HepG2 (cell line): ENCODE measurements around the gene KCTD19. TPM values are rescaled to one million over a fixed set of nuclear protein-coding genes. Genes with fewer than 3 reads are reported as not detected.

Experiments used
- BCL6 ChIP-seq: IDR thresholded peaks from 2 replicates; pipeline ENCODE4 v1.6.1; 2016; ENCODE audit warnings: missing genetic modification reagents, missing compliant biosample characterization
- KMT2A ChIP-seq: sonication (generic); formaldehyde crosslinking; IDR thresholded peaks from 2 replicates; pipeline ENCODE4 v1.4.0; 2020; ENCODE audit warnings: missing genetic modification reagents
- RNF2 ChIP-seq: fragments of 450-650 bp; conservative IDR thresholded peaks from 2 replicates; pipeline ENCODE4 v1.6.1; 2016; ENCODE audit warnings: low read depth
- polyA plus RNA-seq, 8 experiments: library from polyadenylated mRNA; depleted of rRNA in 3 of 8; stranded (reverse) in 7 of 8; unstranded in 1 of 8; fragments of >200 nt; fragmentation: Illumina TruSeq in 4 of 8; extraction: Trizol in 4 of 8; gene quantifications; 2 replicates each; pipeline versions ENCODE4 v1.2.1 to v1.2.3, GENCODE V29; 2011 to 2016; ENCODE audit warnings: low read depth in 4 of 8, missing spikeins in 1 of 8, mixed read lengths in 1 of 8; ENCODE audit not compliant: insufficient read depth in 1 of 8
- total RNA-seq, 5 experiments: library from RNA; depleted of rRNA; stranded (reverse); fragments of >200 nt; fragmentation: Illumina TruSeq; extraction: Trizol; gene quantifications; 2 replicates each; pipeline ENCODE4 v1.2.3, GENCODE V29; 2016; ENCODE audit warnings: low read depth in 1 of 5
- TF ChIP-seq, protein P1 (sequence below): sonication (generic); formaldehyde crosslinking; IDR thresholded peaks from 2 replicates; pipeline ENCODE4 v1.4.0; 2020; ENCODE audit warnings: mild to moderate bottlenecking, missing genetic modification reagents
- TF ChIP-seq, protein P2 (sequence below): sonication (generic); formaldehyde crosslinking; IDR thresholded peaks from 2 replicates; pipeline ENCODE4 v1.5.1; 2020; ENCODE audit warnings: mild to moderate bottlenecking, missing genetic modification reagents, borderline replicate concordance
- TF ChIP-seq, protein P3 (sequence below): sonication (generic); formaldehyde crosslinking; IDR thresholded peaks from 2 replicates; pipeline ENCODE4 v1.4.0; 2020; ENCODE audit warnings: missing genetic modification reagents, borderline replicate concordance
- TF ChIP-seq, protein P4 (sequence below): sonication (generic); formaldehyde crosslinking; IDR thresholded peaks from 2 replicates; pipeline ENCODE4 v1.8.0; 2022; ENCODE audit warnings: mild to moderate bottlenecking, missing genetic modification reagents, borderline replicate concordance

KCTD19 gene
- total and polyA plus RNA-seq, 2 of the 13 experiments (the other 11 are each of a cell fraction or from before 2014, with no cell fraction given) = not detected

DNA sequence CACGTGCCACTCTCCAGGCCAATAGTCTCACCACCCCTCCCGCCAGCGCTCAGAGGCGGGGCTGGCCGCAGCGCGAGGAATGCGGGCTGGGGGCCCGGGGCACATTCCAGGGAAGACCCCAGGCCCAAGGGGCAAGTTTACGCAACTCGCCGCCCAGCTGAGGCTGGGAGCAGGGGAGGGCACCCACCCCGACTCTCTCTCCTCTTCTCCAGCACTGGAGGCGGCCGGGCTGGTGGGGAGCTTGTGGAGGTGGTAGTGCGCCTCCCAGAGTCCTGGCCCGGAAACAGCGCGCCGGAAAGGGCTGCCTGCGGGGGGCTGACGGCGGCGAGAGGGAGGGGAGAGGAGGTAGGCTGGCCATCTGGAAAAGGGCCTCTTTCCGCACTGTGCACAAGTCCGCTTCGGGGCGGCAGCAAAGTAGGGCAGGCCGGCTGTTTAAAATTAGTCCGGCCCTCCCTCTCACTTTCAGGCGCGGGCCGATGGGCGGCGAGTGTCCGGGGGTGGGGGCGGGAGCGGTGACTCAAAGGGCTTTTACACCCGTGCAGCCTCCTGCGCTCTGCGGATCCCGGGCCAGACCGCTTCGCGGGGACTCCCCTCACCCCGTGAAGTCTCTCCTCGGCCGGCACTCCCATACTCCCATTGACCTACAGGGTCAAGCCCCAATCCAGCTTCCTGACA lies 80.3 kb downstream of the KCTD19 start (continued):
- TF ChIP-seq, protein P1, sequence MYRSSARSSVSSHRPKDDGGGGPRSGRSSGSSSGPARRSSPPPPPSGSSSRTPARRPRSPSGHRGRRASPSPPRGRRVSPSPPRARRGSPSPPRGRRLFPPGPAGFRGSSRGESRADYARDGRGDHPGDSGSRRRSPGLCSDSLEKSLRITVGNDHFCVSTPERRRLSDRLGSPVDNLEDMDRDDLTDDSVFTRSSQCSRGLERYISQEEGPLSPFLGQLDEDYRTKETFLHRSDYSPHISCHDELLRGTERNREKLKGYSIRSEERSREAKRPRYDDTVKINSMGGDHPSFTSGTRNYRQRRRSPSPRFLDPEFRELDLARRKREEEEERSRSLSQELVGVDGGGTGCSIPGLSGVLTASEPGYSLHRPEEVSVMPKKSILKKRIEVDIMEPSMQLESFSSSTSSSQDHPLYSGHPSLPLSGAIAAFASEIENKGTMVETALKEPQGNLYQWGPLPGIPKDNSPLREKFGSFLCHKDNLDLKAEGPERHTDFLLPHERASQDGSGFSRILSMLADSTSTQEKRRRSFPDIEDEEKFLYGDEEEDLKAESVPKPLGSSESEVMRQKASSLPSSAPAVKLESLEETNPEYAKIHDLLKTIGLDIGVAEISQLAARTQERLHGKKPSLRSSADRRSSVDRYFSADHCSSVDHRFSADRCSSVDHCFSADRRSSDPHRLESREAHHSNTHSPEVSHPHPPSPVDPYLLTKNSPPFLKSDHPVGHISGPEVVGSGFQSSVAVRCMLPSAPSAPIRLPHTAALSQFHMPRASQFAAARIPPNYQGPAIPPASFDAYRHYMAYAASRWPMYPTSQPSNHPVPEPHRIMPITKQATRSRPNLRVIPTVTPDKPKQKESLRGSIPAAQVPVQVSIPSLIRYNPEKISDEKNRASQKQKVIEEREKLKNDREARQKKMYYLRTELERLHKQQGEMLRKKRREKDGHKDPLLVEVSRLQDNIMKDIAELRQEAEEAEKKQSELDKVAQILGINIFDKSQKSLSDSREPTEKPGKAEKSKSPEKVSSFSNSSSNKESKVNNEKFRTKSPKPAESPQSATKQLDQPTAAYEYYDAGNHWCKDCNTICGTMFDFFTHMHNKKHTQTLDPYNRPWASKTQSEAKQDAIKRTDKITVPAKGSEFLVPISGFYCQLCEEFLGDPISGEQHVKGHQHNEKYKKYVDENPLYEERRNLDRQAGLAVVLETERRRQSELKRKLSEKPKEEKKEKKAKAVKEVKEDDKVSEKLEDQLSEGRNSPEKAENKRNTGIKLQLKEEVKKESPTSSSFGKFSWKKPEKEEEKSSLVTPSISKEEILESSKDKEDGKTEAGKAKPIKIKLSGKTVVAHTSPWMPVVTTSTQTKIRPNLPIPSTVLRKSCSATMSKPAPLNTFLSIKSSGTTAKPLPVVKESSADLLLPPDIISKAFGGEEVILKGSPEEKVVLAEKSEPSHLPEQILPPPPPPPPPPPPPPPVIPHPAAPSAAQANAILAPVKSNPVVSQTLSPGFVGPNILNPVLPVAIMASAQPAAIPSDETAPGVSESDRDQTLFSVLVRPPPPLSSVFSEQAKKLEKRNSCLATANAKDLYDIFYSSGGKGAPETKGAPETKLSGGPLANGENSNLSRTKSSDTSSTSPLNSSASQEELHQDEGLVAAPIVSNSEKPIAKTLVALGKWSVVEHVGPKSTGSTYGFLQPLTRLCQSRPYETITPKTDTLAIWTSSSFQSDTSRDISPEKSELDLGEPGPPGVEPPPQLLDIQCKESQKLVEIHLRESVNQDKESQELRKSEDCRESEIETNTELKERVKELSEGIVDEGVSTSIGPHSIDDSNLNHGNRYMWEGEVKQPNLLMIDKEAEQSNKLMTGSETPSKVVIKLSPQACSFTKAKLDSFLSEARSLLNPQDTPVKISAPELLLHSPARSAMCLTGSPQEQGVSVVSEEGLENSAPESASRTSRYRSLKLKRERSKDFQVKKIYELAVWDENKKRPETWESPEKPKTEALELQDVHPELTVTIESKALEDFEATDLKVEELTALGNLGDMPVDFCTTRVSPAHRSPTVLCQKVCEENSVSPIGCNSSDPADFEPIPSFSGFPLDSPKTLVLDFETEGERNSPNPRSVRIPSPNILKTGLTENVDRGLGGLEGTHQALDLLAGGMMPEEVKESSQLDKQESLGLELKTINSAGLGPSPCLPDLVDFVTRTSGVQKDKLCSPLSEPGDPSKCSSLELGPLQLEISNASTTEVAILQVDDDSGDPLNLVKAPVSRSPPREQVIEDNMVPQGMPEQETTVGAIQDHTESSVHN = 0 out of 2 replicates have a peak, but pooled peaks have one; percentile 16
- TF ChIP-seq KMT2A (CRISPR knock-in tag) (no peak; the same call in 1 of the 2 replicates), BCL6 (peak; percentile 86), RNF2 (peak; percentile 70; the same call in 1 of the 2 replicates)
- TF ChIP-seq, protein P2, sequence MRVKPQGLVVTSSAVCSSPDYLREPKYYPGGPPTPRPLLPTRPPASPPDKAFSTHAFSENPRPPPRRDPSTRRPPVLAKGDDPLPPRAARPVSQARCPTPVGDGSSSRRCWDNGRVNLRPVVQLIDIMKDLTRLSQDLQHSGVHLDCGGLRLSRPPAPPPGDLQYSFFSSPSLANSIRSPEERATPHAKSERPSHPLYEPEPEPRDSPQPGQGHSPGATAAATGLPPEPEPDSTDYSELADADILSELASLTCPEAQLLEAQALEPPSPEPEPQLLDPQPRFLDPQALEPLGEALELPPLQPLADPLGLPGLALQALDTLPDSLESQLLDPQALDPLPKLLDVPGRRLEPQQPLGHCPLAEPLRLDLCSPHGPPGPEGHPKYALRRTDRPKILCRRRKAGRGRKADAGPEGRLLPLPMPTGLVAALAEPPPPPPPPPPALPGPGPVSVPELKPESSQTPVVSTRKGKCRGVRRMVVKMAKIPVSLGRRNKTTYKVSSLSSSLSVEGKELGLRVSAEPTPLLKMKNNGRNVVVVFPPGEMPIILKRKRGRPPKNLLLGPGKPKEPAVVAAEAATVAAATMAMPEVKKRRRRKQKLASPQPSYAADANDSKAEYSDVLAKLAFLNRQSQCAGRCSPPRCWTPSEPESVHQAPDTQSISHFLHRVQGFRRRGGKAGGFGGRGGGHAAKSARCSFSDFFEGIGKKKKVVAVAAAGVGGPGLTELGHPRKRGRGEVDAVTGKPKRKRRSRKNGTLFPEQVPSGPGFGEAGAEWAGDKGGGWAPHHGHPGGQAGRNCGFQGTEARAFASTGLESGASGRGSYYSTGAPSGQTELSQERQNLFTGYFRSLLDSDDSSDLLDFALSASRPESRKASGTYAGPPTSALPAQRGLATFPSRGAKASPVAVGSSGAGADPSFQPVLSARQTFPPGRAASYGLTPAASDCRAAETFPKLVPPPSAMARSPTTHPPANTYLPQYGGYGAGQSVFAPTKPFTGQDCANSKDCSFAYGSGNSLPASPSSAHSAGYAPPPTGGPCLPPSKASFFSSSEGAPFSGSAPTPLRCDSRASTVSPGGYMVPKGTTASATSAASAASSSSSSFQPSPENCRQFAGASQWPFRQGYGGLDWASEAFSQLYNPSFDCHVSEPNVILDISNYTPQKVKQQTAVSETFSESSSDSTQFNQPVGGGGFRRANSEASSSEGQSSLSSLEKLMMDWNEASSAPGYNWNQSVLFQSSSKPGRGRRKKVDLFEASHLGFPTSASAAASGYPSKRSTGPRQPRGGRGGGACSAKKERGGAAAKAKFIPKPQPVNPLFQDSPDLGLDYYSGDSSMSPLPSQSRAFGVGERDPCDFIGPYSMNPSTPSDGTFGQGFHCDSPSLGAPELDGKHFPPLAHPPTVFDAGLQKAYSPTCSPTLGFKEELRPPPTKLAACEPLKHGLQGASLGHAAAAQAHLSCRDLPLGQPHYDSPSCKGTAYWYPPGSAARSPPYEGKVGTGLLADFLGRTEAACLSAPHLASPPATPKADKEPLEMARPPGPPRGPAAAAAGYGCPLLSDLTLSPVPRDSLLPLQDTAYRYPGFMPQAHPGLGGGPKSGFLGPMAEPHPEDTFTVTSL (CRISPR knock-in tag) = peak; percentile 72
- TF ChIP-seq, protein P3, sequence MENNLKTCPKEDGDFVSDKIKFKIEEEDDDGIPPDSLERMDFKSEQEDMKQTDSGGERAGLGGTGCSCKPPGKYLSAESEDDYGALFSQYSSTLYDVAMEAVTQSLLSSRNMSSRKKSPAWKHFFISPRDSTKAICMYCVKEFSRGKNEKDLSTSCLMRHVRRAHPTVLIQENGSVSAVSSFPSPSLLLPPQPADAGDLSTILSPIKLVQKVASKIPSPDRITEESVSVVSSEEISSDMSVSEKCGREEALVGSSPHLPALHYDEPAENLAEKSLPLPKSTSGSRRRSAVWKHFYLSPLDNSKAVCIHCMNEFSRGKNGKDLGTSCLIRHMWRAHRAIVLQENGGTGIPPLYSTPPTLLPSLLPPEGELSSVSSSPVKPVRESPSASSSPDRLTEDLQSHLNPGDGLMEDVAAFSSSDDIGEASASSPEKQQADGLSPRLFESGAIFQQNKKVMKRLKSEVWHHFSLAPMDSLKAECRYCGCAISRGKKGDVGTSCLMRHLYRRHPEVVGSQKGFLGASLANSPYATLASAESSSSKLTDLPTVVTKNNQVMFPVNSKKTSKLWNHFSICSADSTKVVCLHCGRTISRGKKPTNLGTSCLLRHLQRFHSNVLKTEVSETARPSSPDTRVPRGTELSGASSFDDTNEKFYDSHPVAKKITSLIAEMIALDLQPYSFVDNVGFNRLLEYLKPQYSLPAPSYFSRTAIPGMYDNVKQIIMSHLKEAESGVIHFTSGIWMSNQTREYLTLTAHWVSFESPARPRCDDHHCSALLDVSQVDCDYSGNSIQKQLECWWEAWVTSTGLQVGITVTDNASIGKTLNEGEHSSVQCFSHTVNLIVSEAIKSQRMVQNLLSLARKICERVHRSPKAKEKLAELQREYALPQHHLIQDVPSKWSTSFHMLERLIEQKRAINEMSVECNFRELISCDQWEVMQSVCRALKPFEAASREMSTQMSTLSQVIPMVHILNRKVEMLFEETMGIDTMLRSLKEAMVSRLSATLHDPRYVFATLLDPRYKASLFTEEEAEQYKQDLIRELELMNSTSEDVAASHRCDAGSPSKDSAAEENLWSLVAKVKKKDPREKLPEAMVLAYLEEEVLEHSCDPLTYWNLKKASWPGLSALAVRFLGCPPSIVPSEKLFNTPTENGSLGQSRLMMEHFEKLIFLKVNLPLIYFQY (CRISPR knock-in tag) = peak; percentile 91; the same call in 1 of the 2 replicates
- TF ChIP-seq, protein P4, sequence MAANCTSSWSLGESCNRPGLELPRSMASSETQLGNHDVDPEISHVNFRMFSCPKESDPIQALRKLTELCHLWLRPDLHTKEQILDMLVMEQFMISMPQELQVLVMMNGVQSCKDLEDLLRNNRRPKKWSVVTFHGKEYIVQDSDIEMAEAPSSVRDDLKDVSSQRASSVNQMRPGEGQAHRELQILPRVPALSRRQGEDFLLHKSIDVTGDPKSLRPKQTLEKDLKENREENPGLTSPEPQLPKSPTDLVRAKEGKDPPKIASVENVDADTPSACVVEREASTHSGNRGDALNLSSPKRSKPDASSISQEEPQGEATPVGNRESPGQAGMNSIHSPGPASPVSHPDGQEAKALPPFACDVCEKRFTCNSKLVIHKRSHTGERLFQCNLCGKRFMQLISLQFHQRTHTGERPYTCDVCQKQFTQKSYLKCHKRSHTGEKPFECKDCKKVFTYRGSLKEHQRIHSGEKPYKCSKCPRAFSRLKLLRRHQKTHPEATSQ (CRISPR knock-in tag) = peak; percentile 91
